Calu3 (cell line): ENCODE data around the gene ATG9A. TPM values are rescaled to one million over a fixed set of nuclear protein-coding genes. Genes with fewer than 3 reads are reported as not detected.

ENCODE experiments used
- BruUV-seq: library from RNA; stranded (reverse); fragments of 400-500 nt; replicated peaks from 2 replicates; lab custom pipeline; 2021; lab: Mats Ljungman, UMichigan
- CTCF ChIA-PET: fragments of 300-600 bp; sonication (Branson Sonifier 250); formaldehyde crosslinking; loops from one replicate; lab custom pipeline; 2022; ENCODE audit warnings: antibody characterized with exemption; lab: Charles Lee
- DNase-seq: peaks from one replicate; pipeline ENCODE4 v3.0.0; 2022
- H3K27ac Mint-ChIP-seq: one replicate; pipeline ENCODE4 v1.8.0; 2022; ENCODE audit warnings: mixed read lengths; ENCODE audit not compliant: unreplicated experiment
- H3K27me3 Mint-ChIP-seq: one replicate; pipeline ENCODE4 v1.8.0; 2022; ENCODE audit warnings: mixed read lengths; ENCODE audit not compliant: unreplicated experiment
- H3K36me3 Mint-ChIP-seq: one replicate; pipeline ENCODE4 v1.8.0; 2022; ENCODE audit warnings: mild to moderate bottlenecking, moderate library complexity, mixed read lengths; ENCODE audit not compliant: insufficient read depth, unreplicated experiment
- H3K4me1 Mint-ChIP-seq: one replicate; pipeline ENCODE4 v1.8.0; 2022; ENCODE audit warnings: mild to moderate bottlenecking, low read depth, mixed read lengths; ENCODE audit not compliant: unreplicated experiment
- H3K4me3 Mint-ChIP-seq: one replicate; pipeline ENCODE4 v1.8.0; 2022; ENCODE audit warnings: mild to moderate bottlenecking, low read depth, moderate library complexity, mixed read lengths; ENCODE audit not compliant: unreplicated experiment
- H3K9me3 Mint-ChIP-seq: one replicate; pipeline ENCODE4 v1.8.0; 2022; ENCODE audit warnings: low read depth, mixed read lengths; ENCODE audit not compliant: unreplicated experiment
- CTCF ChIP-seq: fragments of 200-600 bp; IDR thresholded peaks from one replicate; pipeline ENCODE4 v1.8.0; 2022; ENCODE audit warnings: antibody characterized with exemption; ENCODE audit not compliant: unreplicated experiment
- intact Hi-C: fragments of 100-400 bp; cut with micrococcal nuclease; formaldehyde crosslinking; loops from one replicate; pipeline ENCODE4 v1.10.0; 2022; ENCODE audit not compliant: unreplicated experiment
- total RNA-seq: library from RNA; stranded (reverse); gene quantifications from 2 replicates; pipeline ENCODE4 v1.2.3, GENCODE V29; 2022

The ATG9A gene
- total RNA-seq, 1 experiment from 2014 or later: 42.4 TPM

GRCh38 chr2:219252570-219252899 lies 23.1 kb upstream of the ATG9A start:
- Mint-ChIP-seq H3K4me3 (peak overlapping the region; percentile 95), H3K36me3 (peaks cover 55% of the 10 kb centered on the region), H3K9me3 (no peaks in the 10 kb centered on the region), H3K27me3 (no peaks in the 10 kb centered on the region), H3K4me1 (peaks cover 56% of the 10 kb centered on the region), H3K27ac (peak overlapping the region; percentile 70)
- no TSS peak for BruUV-seq
- DNase-seq: no peak
- CTCF ChIA-PET: interaction anchor here (1.5 to 3.2 kb wide), 3 partner anchors 27 to 42 kb away, joined by 5 to 10 read pairs (median 7); partner anchors contain the start of gene DNAJB2
- intact Hi-C loops: loop anchor here (5.0 kb wide), 1 partner anchor 45 kb away; no protein-coding TSS in a partner anchor
- no peak for TF ChIP-seq CTCF

- Mint-ChIP-seq H3K4me3 (peak overlapping the region; percentile 95), H3K4me1 (peaks cover 56% of the 10 kb centered on the region), H3K9me3 (no peaks in the 10 kb centered on the region), H3K27me3 (no peaks in the 10 kb centered on the region), H3K27ac (no peak overlapping the region), H3K36me3 (peaks cover 55% of the 10 kb centered on the region)
- intact Hi-C loops: loop anchor here (5.0 kb wide), 1 partner anchor 45 kb away; no protein-coding TSS in a partner anchor
- no peak for TF ChIP-seq CTCF
- no TSS peak for BruUV-seq
- DNase-seq: no peak
- CTCF ChIA-PET: interaction anchor here (1.8 to 3.2 kb wide), 2 partner anchors 35 to 43 kb away, joined by 7 to 10 read pairs; no protein-coding TSS in a partner anchor
These were observed 22.6 kb upstream of the ATG9A start for GRCh38 chr2:219252084-219252483.

- Mint-ChIP-seq H3K27me3 (no peaks in the 10 kb centered on the region), H3K27ac (no peak overlapping the region), H3K4me1 (peaks cover 56% of the 10 kb centered on the region), H3K4me3 (peak overlapping the region; percentile 95), H3K36me3 (peaks cover 57% of the 10 kb centered on the region), H3K9me3 (no peaks in the 10 kb centered on the region)
- DNase-seq: no peak
- no peak for TF ChIP-seq CTCF
- BruUV-seq: no TSS peak
- CTCF ChIA-PET: interaction anchor here (1.0 kb wide), 1 partner anchor 193 kb away, joined by 3 read pairs; no protein-coding TSS in a partner anchor
- intact Hi-C loops: loop anchor here (5.0 kb wide), 1 partner anchor 46 kb away; no protein-coding TSS in a partner anchor
These were observed 22.2 kb upstream of the ATG9A start for GRCh38 chr2:219251656-219252055.

GRCh38 chr2:219250049-219250781 lies 20.8 kb upstream of the ATG9A start:
- H3K27ac Mint-ChIP-seq: peak overlapping the region; percentile 96
- peak overlapping the region; percentile 54 for H3K4me3 Mint-ChIP-seq
- no peaks in the 10 kb centered on the region for H3K27me3 Mint-ChIP-seq
- H3K9me3 Mint-ChIP-seq: no peaks in the 10 kb centered on the region
- TF ChIP-seq CTCF: no peak
- H3K36me3 Mint-ChIP-seq: peaks cover 72% of the 10 kb centered on the region
- DNase-seq: no peak
- intact Hi-C loops: loop anchor here (5.0 kb wide), 1 partner anchor 47 kb away; no protein-coding TSS in a partner anchor
- CTCF ChIA-PET: interaction anchor here (1.1 to 2.6 kb wide), 4 partner anchors 22 to 45 kb away, joined by 4 to 26 read pairs (median 10); partner anchors contain the start of gene DNAJB2
- no TSS peak for BruUV-seq
- H3K4me1 Mint-ChIP-seq: peaks cover 55% of the 10 kb centered on the region
